Hepatocyte (in vitro differentiated cells): Measurements from ENCODE around the gene SLC25A25. TPM values are rescaled to one million over a fixed set of nuclear protein-coding genes. Genes with fewer than 3 reads are reported as not detected.

Experiments
- DNase-seq: peaks from one replicate; pipeline ENCODE4 v3.0.0-alpha.2; 2016; ENCODE audit warnings: low spot score
- H2AFZ ChIP-seq: fragments of 200-600 bp; sonication (generic); 2 replicates; pipeline ENCODE4 v1.6.0; 2016; ENCODE audit warnings: antibody characterized with exemption, mild to moderate bottlenecking
- H3K27ac ChIP-seq: fragments of 200-600 bp; sonication (generic); 2 replicates; pipeline ENCODE4 v1.5.1; 2016; ENCODE audit warnings: mild to moderate bottlenecking
- H3K27me3 ChIP-seq: fragments of 200-600 bp; sonication (generic); 2 replicates; pipeline ENCODE4 v1.6.1; 2016
- H3K36me3 ChIP-seq: fragments of 200-600 bp; sonication (generic); replicated peaks from 2 replicates; pipeline ENCODE4 v1.5.1; 2016; ENCODE audit warnings: low read depth; ENCODE audit not compliant: insufficient read depth
- H3K4me1 ChIP-seq: fragments of 200-600 bp; sonication (generic); 2 replicates; pipeline ENCODE4 v1.5.1; 2016; ENCODE audit warnings: mild to moderate bottlenecking, moderate library complexity; ENCODE audit not compliant: insufficient read depth
- H3K4me2 ChIP-seq: fragments of 200-600 bp; sonication (generic); 2 replicates; pipeline ENCODE4 v1.6.0; 2016
- H3K4me3 ChIP-seq: fragments of 200-600 bp; sonication (generic); 2 replicates; pipeline ENCODE4 v1.5.1; 2016; ENCODE audit warnings: mild to moderate bottlenecking
- H3K79me2 ChIP-seq: fragments of 200-600 bp; sonication (generic); 2 replicates; pipeline ENCODE4 v1.6.0; 2017; ENCODE audit warnings: mild to moderate bottlenecking
- H3K9me2 ChIP-seq: fragments of 200-600 bp; sonication (generic); replicated peaks from 2 replicates; pipeline ENCODE4 v1.6.0; 2017; ENCODE audit warnings: mild to moderate bottlenecking; ENCODE audit not compliant: insufficient read depth
- H3K9me3 ChIP-seq: fragments of 200-600 bp; sonication (generic); 2 replicates; pipeline ENCODE4 v1.5.1; 2016; ENCODE audit warnings: low read depth, mild to moderate bottlenecking
- H4K20me1 ChIP-seq: fragments of 200-600 bp; sonication (generic); 2 replicates; pipeline ENCODE4 v1.6.0; 2016; ENCODE audit warnings: mild to moderate bottlenecking; ENCODE audit not compliant: insufficient read depth, poor library complexity, severe bottlenecking
- EZH2 ChIP-seq: fragments of 200-600 bp; sonication (generic); IDR thresholded peaks from 2 replicates; pipeline ENCODE4 v1.6.1; 2016; ENCODE audit warnings: antibody characterized with exemption, mild to moderate bottlenecking, borderline replicate concordance
- EZH2phosphoT487 ChIP-seq: fragments of 200-600 bp; sonication (generic); IDR thresholded peaks from one replicate; pipeline ENCODE4 v1.6.1; 2018; ENCODE audit warnings: antibody characterized with exemption, mild to moderate bottlenecking, low read depth, moderate library complexity; ENCODE audit not compliant: unreplicated experiment, severe bottlenecking
- WGBS: methylation state at CpG from one replicate; pipeline ENCODE4 v1.1.6; 2016; ENCODE audit warnings: low lambda C conversion rate; ENCODE audit errors: missing lambda C conversion rate; 5-methylcytosine and 5-hydroxymethylcytosine counted together
- polyA plus RNA-seq: library from polyadenylated mRNA; unstranded; fragments of >200 nt; fragmentation: Nextera tagmentation; extraction: Ambion mirVana; gene quantifications from 2 replicates; pipeline ENCODE4 v1.2.1, GENCODE V29; 2016
- total RNA-seq: library from RNA; depleted of rRNA; stranded (reverse); fragments of >200 nt; gene quantifications from 2 replicates; pipeline ENCODE4 v1.2.3, GENCODE V29; 2014
- TF ChIP-seq, protein P1 (sequence below): fragments of 200-600 bp; sonication (generic); IDR thresholded peaks from 2 replicates; pipeline ENCODE4 v1.5.1; 2016; ENCODE audit warnings: antibody characterized with exemption, mild to moderate bottlenecking; ENCODE audit not compliant: poor library complexity

The SLC25A25 gene
- total and polyA plus RNA-seq, 2 experiments from 2014 or later: 51.0 to 62.3 TPM

DNA sequence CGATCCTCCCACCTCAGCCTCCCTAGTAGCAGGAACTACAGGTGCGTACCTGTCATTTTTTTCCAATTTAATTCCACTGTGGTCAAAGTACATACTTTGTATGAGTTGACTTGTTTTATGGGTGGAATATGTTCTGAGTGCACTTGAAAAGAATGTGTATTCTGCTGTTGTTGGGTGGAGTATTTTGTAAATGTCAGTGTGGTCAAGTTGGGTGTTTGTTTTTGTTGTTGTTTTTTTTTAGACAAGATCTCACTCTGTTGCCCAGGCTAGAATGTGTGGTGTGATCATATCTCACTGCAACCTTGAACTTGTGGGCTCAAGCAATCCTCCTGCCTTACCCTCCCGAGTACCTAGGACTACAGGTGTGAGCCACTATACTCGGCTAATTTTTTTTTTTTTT is 17.9 kb downstream of the SLC25A25 start:
- Histone ChIP-seq H2AFZ (no peak overlapping the region), H3K4me2 (no peak overlapping the region), H4K20me1 (no peaks in the 10 kb centered on the region), H3K36me3 (no peaks in the 10 kb centered on the region), H3K4me3 (no peak overlapping the region), H3K9me2 (no peaks in the 10 kb centered on the region), H3K79me2 (peaks cover 68% of the 10 kb centered on the region), H3K27me3 (no peaks in the 10 kb centered on the region), H3K4me1 (peaks cover 18% of the 10 kb centered on the region), H3K27ac (no peak overlapping the region), H3K9me3 (no peaks in the 10 kb centered on the region)
- no peak for TF ChIP-seq EZH2
- TF ChIP-seq, protein P1, sequence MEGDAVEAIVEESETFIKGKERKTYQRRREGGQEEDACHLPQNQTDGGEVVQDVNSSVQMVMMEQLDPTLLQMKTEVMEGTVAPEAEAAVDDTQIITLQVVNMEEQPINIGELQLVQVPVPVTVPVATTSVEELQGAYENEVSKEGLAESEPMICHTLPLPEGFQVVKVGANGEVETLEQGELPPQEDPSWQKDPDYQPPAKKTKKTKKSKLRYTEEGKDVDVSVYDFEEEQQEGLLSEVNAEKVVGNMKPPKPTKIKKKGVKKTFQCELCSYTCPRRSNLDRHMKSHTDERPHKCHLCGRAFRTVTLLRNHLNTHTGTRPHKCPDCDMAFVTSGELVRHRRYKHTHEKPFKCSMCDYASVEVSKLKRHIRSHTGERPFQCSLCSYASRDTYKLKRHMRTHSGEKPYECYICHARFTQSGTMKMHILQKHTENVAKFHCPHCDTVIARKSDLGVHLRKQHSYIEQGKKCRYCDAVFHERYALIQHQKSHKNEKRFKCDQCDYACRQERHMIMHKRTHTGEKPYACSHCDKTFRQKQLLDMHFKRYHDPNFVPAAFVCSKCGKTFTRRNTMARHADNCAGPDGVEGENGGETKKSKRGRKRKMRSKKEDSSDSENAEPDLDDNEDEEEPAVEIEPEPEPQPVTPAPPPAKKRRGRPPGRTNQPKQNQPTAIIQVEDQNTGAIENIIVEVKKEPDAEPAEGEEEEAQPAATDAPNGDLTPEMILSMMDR: no peak
- TF ChIP-seq EZH2phosphoT487: no peak
- WGBS: 90% methylated on average over 4 of the region's 4 CpGs
- DNase-seq: no peak

- Histone ChIP-seq H3K4me2 (no peak overlapping the region), H3K27ac (no peak overlapping the region), H4K20me1 (no peaks in the 10 kb centered on the region), H3K27me3 (no peaks in the 10 kb centered on the region), H3K79me2 (peaks cover 76% of the 10 kb centered on the region), H3K9me3 (no peaks in the 10 kb centered on the region), H2AFZ (no peak overlapping the region), H3K9me2 (no peaks in the 10 kb centered on the region), H3K36me3 (no peaks in the 10 kb centered on the region), H3K4me1 (peaks cover 6% of the 10 kb centered on the region), H3K4me3 (no peak overlapping the region)
- WGBS: 78% methylated on average over 10 of the region's 10 CpGs
- DNase-seq: no peak
- TF ChIP-seq EZH2phosphoT487 (no peak), EZH2 (no peak)
- TF ChIP-seq, protein P1: no peak
Measured at GRCh38 chr9:128087262-128087661, 19.2 kb downstream of the SLC25A25 start.

DNA sequence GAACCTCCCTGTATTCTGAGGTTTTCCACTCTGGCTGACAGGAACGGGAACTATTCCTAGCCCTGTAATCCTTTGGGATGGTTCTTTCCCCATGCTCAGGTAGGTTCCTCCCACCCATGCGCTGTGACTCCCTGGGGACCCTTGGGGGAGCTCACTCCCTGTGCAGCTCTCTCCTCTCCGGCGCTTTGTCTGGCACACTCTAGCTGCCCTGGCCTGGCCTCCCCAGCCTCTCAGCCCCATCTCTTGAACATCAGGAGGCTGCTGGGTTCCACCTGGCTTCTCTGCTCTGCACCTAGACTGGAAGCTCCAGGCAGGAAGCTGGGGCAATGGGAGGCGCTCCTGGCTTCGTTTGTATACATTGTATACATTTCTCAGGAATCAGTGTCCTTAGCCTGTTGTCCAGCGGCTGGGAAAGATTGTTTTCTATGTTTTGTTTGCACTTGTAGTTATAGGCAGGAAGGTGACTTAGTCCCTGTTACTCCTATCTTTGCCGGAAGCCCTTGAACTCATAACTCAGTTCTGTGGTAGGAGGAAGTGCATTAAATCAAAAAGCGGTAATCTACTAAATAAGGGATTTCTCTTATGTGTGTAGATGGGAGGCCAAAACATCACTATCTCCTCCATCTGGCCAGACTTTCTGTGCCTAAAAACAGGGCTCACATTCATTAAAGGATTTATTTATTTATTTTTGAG is 20.4 kb downstream of the SLC25A25 start:
- Histone ChIP-seq H3K79me2 (peaks cover 83% of the 10 kb centered on the region), H3K9me3 (no peaks in the 10 kb centered on the region)
- DNase-seq: no peak

More for the DNA sequence above, 20.4 kb downstream of the SLC25A25 start:
- no peaks in the 10 kb centered on the region for H3K27me3 ChIP-seq
- no peaks in the 10 kb centered on the region for H3K36me3 ChIP-seq
- no peak overlapping the region for H3K27ac ChIP-seq
- TF ChIP-seq, protein P1: no peak
- no peak for TF ChIP-seq EZH2phosphoT487
- no peak for TF ChIP-seq EZH2
- no peaks in the 10 kb centered on the region for H4K20me1 ChIP-seq
- 81% methylated on average over 9 of the region's 9 CpGs for WGBS
- H3K4me2 ChIP-seq: no peak overlapping the region
- H3K4me1 ChIP-seq: peaks cover 12% of the 10 kb centered on the region
- H3K9me2 ChIP-seq: no peaks in the 10 kb centered on the region
- H2AFZ ChIP-seq: no peak overlapping the region
- no peak overlapping the region for H3K4me3 ChIP-seq
